Measurements from ENCODE around the gene ANAPC2. TPM values are rescaled to one million over a fixed set of nuclear protein-coding genes. Genes with fewer than 3 reads are reported as not detected.
A peak's percentile ranks its signal among the peaks of the same experiment; 100 is the strongest.

Gene ANAPC2
- polyA plus RNA-seq, 3 donors = 29.1 to 34.5 (median 31.9) TPM

DNA sequence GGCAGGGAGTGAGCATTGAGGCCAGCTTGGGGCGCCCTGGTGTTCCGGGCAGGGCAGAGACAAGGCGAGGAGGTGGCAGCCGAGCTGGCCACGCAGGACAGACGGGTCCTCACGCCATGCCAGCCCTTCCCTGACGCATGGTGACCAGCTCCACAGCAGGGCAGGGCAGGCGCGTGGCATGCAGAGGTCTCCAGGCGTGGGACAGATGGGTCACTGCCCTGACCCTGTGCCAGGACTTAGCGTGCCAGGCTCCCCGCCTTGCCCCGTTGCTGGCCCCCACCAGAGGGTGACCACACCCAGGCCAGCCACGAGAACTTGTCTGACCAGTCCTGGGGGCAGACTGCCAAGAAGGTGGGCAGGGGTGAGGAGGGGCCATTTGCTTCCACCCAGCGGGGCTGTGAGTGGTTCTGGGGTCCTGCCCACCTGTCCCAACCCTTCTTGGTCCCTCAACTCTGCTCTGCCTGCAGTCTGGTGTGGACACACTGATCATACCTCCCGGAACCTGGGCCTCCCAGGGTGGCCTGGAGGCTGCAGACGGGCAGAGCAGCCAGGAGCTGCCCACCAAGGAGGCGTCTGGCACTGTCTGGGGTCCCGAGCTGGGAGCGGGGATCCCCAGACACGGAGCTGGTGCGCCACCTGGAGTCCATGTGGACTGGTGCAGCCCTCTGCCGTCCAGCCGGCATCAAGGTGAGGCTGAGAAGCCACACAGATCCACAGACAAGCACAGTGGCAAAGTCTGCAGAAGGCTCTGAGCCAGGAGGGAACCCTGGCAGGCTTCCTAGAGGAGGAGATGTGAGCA is 38.9 kb upstream of the ANAPC2 start, which contains the start of gene RNF224:
Gene RNF224 (plus strand): TSS at position 449 of the 799 bp plus-strand sequence. CDS start 834 bp downstream, outside the sequence.
- DNase-seq (ENCODE audit: low read depth in 3 of 3, low spot score in 2 of 3) = peak; percentile 48 to 66 (median 55)

DNA sequence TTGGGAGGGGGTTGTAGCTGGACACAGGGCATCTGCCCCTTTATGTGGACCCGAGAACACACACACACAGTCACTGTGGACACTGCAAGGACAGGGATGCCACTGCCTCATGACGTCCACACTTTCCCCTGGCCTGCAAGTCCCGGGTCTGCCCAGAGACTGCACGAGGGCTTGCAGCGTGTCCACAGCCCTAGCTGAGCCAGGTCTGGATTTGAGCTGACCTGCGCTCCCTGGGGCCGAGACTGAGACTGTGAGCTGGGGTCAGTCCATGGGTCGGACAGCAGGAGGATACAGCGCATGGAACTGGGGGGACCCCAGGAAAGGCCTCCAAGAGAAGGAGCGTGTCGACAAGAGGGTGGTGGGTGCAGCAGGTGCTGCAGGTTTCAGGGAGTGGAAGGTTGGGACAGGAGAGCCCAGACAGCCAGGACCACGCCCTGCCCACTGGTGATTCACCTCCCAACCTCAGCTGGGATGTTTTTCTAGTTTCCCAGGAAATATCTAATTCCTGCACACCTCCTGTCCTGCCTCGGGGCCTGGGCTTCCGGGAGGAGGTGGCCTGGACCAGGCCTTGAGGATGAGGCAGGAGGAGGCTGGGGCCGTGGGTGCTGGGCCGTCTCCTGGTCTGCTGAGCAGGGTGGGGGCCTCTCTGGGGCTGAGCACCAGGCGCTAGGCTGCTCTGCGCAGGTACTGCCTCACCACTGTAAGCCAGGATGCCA is 38.1 kb upstream of the ANAPC2 start:
- DNase-seq (ENCODE audit: low read depth in 3 of 3, low spot score in 2 of 3) = no peak

DNA sequence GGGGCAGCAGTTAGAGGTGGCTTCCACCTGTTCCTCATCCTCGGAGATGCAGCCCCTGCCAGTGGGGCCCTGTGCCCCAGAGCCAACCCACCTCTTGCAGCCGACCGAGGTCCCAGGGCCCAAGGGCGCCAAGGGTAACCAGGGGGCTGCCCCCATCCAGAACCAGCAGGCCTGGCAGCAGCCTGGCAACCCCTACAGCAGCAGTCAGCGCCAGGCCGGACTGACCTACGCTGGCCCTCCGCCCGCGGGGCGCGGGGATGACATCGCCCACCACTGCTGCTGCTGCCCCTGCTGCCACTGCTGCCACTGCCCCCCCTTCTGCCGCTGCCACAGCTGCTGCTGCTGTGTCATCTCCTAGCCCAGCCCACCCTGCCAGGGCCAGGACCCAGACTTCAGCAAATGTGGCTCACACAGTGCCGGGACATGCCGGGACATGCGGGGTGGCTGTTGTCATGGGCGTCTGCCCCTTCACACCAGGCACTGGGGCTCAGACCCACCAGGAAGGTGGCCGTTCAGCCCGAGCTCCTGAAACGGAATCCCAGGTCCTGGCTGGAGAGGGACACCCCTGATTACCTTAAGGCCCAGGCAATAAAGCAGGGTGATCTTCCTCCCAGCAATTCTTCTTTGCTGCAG is 37.5 kb upstream of the ANAPC2 start:
- no peak for DNase-seq (ENCODE audit: low read depth in 3 of 3, low spot score in 2 of 3)

DNA sequence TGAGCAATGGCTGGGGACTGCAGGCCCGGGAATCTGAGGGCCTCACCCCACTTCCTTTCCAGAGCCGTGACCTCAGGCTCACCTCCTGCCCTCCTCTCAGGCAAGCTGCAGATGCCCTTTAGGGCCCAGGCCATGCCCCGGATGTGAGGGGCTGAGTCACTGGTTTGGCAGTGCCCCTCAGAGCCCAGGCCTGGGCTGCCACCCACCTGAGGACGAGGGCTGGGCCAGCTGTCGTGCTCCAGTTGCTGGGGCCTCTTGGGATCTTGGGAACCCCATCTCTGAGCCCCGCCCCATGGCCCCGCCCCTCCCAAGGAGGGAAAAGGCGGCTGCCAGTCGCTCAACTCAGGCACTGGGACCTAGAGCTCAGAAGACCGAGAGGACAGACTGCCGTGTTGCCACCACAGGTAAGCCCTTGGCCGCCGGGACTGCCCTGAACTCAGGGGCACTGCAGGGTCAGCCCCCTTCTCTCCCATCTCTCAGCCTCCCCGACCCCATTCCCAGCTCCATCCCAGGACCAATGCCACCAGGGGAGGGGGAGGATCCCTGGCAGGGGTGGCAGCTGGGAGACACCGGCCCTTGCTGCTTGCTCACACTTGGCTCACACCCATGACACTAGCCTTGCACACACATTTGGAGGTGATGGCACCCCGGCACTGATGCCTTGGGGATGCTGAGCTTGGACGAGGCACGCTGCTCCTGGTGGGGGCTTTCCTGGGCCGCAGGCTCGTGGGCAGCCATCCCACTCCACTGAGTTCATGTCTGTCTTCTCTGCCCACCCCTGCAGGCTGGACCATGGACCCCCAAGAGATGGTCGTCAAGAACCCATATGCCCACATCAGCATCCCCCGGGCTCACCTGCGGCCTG is 36.7 kb upstream of the ANAPC2 start, which contains the start of gene CYSRT1:
Gene CYSRT1 (plus strand): TSS at position 345 of the 865 bp plus-strand sequence. CDS start 448 bp downstream, at position 793.
- no peak for DNase-seq (ENCODE audit: low read depth in 3 of 3, low spot score in 2 of 3)

DNA sequence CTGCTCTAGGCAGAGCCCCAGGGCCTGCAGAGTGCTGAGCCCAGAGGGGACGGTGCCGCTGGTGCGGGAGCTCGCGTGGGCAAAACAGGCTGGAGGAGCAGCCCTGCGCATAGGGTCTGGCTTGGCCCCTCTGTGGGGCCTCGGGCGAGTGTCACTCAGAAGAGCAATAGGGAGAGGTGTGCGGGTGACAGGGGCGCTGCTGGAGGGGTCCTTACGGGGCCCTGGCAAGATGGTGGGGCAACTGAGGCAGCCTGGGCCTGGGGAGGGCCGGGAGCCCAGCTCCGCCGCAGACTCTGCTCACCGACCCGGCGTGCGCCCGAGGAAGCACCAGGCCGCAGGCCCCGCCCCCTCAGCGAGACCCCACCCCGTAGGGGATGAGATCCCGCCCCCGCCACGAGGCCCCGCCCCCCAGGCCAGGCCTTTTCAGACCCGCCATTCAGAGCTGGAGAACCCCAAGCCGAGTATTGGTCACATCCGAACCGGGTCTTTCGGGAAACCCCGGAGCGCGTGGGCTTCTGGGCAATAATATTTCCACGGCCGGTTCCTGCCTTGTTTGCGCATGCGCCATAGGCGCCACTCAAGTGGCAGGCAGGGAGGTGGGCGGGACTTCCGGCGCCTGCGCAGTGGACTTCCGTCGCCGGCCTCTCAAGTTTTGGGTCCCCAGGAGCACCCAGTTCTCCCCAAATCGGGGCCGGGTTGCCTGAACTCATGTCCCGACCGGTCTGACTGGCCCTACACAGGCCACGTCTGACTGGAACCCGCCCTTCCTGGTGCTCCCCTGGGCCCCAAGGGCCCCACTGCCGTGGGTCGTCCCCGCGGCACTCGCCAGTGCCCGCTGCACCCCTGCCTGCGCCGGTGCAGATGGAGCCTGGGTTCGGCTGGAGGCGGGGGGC is 35.0 kb upstream of the ANAPC2 start:
- peak; percentile 90 to 93 (median 92) for DNase-seq (ENCODE audit: low read depth in 3 of 3, low spot score in 2 of 3)

DNA sequence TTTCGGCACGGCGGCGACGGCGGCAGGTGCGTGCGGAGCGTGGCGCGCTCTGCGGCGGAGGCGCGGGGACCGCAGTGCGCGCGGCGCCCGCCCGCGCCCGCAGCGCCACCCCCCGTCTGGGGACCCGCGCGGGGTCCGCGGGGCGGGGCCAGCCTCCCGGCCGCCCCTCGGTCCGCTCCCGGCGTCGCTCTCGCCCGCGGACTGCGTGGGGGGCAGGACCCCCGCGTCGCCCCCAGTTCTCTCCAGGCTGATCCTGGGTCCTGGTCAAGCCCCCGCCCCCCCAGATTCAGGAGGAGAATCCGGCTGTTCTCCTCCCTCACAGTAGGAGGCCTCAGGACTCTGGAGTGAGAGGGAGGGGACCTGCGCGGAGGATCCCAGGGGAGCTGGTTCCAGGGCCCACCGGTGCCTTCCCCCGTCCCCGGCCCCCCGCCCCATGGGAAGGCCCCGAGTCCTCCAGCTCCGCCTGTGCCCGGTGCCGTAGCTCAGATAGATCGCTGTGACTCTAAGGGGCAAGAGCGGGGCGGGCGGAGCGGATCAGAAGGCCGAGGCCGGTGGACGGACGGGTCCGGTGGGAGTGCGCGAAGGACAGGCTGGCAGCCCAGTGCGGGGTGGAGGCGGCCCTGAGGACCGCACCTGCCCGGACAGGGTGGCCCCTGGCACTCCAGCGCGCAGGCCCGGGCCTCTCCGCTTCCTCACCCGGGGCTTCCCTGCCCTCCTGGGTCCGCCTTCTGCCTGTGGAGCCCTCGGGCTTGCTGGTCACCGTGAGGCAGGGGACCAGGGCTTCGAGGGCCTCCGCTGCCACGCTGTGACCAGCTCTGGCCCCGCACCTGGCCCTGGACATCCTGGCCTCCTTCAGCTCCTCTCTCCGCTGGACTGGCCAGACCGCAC is 34.1 kb upstream of the ANAPC2 start, which contains the start of gene RNF208:
Gene RNF208 (minus strand): TSS at position 51 of the 888 bp plus-strand sequence. CDS start 1,028 bp downstream, outside the sequence.
- no peak for DNase-seq (ENCODE audit: low read depth in 3 of 3, low spot score in 2 of 3)

DNA sequence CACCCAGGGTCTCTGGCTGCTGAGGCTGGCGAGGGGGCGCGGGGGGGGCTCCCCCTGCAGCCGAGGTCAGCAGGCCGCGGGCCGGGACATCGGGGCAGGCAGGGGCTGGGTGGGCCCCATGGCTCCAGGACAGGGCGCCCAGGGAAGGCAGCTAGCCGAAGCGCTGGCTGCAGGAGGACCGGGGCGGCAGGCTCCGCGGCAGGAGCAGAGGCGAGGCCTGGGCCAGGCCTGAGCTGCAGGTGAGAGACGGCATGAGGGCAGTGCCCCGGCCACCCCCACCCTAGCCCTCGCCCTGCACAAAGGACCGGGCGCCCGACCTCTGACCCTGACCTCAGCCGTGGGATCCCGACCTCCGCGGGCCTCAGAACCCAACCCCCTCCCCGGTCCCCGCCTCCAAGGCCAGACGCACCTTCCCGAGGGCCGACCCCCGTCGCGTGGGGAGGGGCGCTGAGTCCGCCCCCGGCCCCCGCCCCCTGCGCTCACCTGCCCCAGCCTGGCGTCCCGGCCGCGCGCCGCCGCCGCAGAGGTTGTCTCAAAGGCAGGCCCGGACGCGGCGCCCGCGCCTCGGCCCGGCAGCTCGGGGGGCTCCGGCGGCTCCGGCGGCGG is 33.2 kb upstream of the ANAPC2 start:
- no peak for DNase-seq (ENCODE audit: low read depth in 3 of 3, low spot score in 2 of 3)

DNA sequence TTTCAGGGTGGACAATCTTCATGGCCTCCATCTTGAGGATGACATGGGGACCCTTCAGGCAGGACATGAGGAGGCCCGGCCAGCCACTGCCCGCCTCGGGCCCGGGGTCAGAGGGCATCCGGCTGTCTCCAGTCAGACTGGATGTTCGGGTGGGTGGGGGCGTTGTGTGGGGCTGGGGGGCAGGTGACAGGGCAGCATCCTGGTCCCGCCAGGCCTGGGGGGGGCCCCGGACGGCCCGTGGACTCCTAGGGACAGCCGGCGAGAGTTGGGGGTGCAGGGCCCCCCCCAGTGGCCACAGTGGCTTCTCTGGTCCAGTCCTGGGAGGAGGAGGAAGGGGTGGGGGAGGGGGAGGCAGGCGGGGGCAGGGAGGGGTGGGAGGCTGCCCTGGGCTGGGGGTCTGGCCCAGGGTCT is 32.7 kb upstream of the ANAPC2 start:
- DNase-seq (ENCODE audit: low read depth in 3 of 3, low spot score in 2 of 3) = no peak

DNA sequence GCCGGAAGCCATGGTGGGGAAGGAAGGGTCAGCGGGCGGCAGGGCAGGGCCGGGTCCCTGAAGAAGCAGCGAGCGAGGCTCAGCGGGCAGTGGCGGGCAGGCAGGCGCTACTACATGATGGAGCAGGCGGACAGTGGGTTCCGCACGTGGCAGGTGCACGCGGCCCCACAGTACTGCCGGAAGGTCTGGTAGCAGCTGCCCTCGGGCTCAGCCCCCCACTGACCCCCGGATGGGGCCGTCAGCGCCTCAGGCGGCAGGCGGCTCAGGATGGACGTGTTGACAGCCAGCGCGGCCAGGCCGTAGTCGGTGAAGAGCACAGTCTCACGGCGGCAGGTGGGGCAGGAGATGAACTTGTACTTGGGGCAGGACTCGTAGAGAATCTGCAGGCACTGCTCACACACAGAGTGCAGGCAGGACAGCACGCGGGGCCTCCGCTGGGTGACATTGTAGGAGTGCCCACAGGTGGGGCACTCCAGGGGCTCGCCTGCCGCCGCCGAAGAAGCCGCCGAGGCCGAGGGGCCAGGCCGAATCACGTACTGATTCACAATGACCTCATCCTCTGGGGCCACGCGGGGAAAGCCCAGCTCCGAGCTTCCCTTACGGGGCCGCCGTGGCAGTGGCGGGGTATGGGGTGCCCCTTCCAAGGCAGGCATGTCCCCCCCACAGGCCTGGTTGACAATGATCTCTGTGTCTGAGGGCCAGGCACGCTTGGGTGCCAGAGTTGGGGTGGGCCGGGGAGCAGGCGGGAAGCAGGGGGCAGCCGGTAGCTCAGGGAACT is 32.1 kb upstream of the ANAPC2 start:
- DNase-seq (ENCODE audit: low read depth in 3 of 3, low spot score in 2 of 3) = no peak

DNA sequence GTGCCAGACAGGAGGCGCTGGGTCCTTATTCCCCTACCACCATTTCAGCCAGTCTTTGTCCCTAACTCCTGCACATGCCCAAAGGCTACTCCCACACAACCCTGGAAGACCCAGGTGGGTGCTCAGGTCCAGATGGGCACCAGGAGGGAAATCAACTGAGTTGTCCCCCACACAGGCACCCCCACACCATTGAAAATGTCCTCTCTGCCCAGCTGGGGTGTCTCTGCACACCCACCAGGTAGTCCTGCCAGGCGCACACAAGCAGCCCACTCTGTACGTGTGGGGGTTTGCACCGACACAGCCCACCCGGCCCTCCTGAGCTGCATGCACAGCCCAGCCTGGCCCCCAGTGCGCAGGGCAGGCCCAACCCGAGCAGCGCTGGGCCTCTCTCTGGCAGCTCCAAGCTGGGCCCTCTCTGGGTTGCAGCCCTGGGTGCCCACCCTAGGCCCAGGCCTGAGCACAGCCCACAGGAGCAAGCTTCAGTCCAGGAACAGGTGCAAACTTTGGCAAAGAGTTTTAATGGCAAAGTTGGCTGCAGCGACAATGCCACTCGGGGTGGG is 31.5 kb upstream of the ANAPC2 start:
- DNase-seq (ENCODE audit: low read depth in 3 of 3, low spot score in 2 of 3) = no peak

DNA sequence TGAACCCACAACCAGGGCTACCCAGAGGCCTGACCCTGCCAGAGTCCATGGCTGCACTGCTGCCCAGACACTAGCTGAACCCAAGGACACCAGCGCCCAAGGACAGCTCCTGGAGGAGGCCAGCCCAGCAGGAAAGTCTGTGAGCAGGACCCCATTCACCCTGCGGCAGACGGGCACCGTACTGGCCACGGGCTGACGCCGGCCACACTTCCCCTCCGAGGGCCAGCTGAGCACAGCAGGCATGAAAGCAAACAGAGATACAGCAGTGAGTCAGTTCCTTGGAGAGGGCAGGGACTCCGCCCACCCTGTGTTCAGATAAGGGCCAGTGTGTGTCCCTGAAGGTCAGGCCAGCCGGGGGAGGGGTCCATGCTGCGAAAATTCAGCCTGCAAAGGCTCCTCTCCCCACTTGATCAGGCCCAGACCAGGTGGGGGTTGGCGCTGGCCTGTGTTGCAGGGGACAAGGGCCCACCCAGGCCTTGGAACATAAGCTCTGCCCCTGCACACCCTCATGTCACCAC is 30.5 kb upstream of the ANAPC2 start:
- no peak for DNase-seq (ENCODE audit: low read depth in 3 of 3, low spot score in 2 of 3)

DNA sequence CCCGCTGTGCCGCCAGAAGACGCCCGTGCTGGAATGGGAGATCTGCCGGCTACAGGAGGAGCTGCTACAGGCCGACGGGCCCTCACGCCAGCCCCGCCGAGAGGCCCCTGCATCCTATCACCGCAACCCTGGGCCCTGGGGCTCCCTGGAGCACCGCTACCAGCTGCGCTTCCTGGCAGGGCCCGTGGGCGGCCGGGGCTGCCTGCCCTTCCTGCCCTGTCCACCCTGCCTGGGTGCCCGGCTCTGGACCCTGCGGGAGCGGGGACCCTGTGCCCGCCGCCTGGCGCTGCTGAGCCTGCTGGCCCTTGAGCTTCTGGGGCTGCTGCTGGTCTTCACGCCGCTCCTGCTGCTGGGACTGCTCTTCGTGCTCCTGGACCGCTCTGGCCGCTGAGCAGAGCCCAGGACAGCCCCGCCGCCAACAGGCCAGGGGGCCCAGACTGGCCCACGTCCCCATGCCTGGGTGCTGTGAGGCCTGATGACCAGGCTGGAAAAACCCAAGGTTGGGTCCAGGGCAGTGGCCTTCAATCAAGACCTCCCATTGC is 29.9 kb upstream of the ANAPC2 start:
- DNase-seq (ENCODE audit: low read depth in 3 of 3, low spot score in 2 of 3) = no peak

DNA sequence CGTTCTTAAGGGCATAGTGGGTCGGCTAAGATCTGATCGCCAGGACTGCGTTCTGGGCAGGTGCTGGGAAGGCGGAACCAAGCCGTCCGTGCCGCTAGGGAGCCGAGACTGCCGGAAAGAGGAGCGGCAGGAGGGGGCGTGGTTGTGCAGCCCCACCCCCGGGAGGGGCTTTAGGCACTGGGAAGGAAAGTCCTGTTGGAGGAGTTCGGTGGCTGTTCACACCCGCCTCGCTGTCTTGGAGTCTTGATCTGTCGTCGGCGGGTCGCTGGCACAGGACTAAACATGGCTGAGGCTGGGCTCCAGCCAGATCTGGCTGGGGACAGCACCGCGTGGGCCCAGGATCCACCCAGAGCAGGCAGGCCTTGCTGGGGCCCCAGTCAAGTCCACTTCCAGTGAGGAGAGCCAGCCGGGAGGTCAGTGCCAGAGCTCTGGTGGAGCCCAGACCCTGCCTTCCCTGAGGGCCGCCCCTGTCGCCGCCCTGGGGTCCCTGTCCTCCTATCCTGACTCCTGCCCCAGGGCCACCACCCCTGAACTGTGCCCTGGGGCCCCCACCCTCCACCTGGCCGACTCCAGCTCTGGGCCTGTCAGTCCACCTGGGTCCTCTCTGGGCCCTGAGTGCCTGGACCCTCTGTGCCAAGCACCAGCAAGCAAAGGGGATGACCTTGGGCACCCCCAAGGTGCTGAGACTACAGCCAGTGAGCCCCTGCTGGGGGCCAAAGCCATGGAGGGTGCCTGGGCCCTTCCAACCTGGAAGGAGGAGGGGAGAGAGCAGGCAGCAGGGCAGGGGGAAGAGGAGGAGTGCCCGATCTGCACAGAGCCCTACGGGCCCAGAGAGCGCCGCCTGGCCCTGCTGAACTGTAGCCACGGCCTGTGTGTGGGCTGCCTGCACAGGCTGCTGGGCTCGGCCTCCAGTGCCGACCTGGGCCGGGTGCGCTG is 29.2 kb upstream of the ANAPC2 start:
- DNase-seq (ENCODE audit: low read depth in 3 of 3, low spot score in 2 of 3) = no peak

DNA sequence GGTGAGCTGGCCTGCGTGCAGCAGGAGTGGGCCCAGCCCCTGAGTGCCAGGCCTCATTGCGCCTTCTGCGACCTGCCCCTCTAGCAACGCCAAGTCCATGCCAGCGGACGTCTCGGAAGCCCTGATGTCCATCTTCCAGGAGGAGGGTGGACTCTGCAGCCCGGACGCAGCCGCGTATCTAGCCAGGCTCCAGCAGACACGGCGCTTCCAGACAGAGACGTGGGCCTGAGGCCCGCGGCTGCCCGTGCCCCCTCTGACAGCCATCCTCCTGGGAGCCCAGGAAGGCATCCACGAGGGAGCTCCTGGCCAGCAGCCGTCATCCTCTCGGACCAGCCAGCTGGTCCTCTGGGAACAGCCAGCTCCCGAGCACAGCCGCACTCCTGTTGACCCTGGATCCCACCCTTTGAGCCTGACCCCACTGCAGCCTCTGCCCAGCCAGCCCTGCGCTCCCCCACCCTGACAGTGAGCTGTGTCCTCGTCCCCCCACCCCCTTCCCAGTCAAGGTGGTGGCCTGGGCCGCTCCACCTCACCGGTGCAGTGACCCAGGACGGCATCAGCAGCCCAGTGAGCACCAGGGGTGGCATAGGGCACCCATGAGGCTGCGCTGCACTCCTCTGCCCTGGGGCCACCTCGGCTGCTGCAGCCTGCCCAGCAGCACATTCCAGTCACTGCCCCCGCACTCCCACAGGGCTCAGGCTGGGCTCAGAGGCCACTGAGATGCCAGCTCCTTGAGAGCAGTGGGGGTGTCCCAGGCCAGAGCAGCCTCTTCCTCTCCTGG is 28.0 kb upstream of the ANAPC2 start:
- no peak for DNase-seq (ENCODE audit: low read depth in 3 of 3, low spot score in 2 of 3)

Data from right renal cortex interstitium (tissue), 3 donors.